OCI-LY3 (cell line): Measurements from ENCODE around the gene SRP9.

Source experiments
- H2AFZ ChIP-seq: fragments of 200-600, 300-600 bp; shearing (Covaris generic); 2 replicates; pipeline ENCODE4 v1.6.0; 2014; ENCODE audit warnings: antibody characterized with exemption, low read depth, low read length
- H3K27ac ChIP-seq: fragments of 200-600, 300-600 bp; sonication (generic); 2 replicates; pipeline ENCODE4 v1.5.1; 2014; ENCODE audit warnings: mild to moderate bottlenecking, low read length, moderate library complexity, mixed read lengths
- H3K27me3 ChIP-seq: fragments of 200-600, 300-600 bp; sonication (generic); 2 replicates; pipeline ENCODE4 v1.6.1; 2014; ENCODE audit warnings: low read depth, low read length, mixed read lengths
- H3K36me3 ChIP-seq: fragments of 200-600, 300-600 bp; sonication (generic); replicated peaks from 2 replicates; pipeline ENCODE3; 2014; ENCODE audit warnings: low read depth, low read length, mixed read lengths
- H3K4me1 ChIP-seq: fragments of 300-600, 200-600 bp; sonication (generic); 2 replicates; pipeline ENCODE4 v1.6.1; 2014; ENCODE audit warnings: low read length, mixed read lengths
- H3K4me2 ChIP-seq: fragments of 200-600, 300-600 bp; sonication (generic); 2 replicates; pipeline ENCODE4 v1.6.1; 2014; ENCODE audit warnings: low read length, mixed read lengths
- H3K4me3 ChIP-seq: fragments of 300-600, 200-600 bp; sonication (generic); 2 replicates; pipeline ENCODE4 v1.5.1; 2014; ENCODE audit warnings: antibody characterized with exemption, mild to moderate bottlenecking, low read length, moderate library complexity
- H3K79me2 ChIP-seq: fragments of 300-600, 200-600 bp; shearing (Covaris generic); 2 replicates; pipeline ENCODE4 v1.6.1; 2014; ENCODE audit warnings: mild to moderate bottlenecking, low read length, mixed read lengths
- H3K9ac ChIP-seq: fragments of 300-600, 200-600 bp; shearing (Covaris generic); 2 replicates; pipeline ENCODE4 v1.6.0; 2014; ENCODE audit warnings: mild to moderate bottlenecking, low read length, moderate library complexity
- H3K9me3 ChIP-seq: fragments of 200-600, 300-600 bp; shearing (Covaris generic); 2 replicates; pipeline ENCODE4 v1.6.1; 2014; ENCODE audit warnings: low read length, mixed read lengths; ENCODE audit not compliant: insufficient read depth
- H4K20me1 ChIP-seq: fragments of 200-600, 300-600 bp; sonication (generic); 2 replicates; pipeline ENCODE4 v1.6.1; 2016; ENCODE audit warnings: low read length, mixed read lengths; ENCODE audit not compliant: insufficient read depth
- EZH2phosphoT487 ChIP-seq: fragments of 200-600 bp; shearing (Covaris generic); IDR thresholded peaks from 2 replicates; pipeline ENCODE4 v1.6.1; 2018; ENCODE audit warnings: antibody characterized with exemption, mixed run types, low read depth
- TF ChIP-seq, protein P1 (sequence below): fragments of 200-600, 300-600 bp; sonication (generic); IDR thresholded peaks from 2 replicates; pipeline ENCODE4 v1.5.1; 2014; ENCODE audit warnings: antibody characterized with exemption, low read length, low read depth

The SRP9 gene

DNA sequence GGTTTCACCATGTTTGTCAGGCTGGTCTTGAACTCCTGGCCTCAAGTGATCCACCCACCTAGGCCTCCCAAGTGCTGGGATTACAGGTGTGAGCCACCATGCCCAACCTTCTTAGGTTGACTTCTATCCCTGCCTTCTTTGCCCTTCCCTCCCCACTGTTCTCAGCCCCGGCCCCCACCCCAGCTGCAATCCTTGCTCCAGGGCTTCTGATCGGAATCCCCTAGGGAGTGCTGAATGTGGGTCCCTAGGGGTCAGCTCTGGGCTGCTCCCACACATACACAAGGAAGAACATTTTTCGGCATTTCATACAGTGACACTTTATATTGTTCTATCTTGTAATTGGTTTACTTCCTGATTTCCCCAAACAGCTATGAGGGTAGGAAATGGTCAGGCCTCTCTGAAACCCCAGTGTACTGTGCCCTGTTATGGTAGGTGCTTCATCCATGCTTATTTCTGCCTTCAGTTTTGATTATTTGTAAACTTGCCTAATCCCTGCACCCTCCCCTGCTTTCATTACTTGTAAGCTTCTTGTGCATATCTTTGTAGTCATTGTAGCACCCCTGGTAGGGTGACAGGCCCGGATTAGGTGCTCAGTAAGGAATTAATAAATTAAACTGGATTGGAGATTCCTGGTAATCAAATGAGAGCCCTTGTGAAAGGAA lies 5.8 kb upstream of the SRP9 start:
- no peaks in the 10 kb centered on the region for H3K36me3 ChIP-seq
- peak overlapping the region; percentile 10 for H3K4me2 ChIP-seq
- TF ChIP-seq, protein P1, sequence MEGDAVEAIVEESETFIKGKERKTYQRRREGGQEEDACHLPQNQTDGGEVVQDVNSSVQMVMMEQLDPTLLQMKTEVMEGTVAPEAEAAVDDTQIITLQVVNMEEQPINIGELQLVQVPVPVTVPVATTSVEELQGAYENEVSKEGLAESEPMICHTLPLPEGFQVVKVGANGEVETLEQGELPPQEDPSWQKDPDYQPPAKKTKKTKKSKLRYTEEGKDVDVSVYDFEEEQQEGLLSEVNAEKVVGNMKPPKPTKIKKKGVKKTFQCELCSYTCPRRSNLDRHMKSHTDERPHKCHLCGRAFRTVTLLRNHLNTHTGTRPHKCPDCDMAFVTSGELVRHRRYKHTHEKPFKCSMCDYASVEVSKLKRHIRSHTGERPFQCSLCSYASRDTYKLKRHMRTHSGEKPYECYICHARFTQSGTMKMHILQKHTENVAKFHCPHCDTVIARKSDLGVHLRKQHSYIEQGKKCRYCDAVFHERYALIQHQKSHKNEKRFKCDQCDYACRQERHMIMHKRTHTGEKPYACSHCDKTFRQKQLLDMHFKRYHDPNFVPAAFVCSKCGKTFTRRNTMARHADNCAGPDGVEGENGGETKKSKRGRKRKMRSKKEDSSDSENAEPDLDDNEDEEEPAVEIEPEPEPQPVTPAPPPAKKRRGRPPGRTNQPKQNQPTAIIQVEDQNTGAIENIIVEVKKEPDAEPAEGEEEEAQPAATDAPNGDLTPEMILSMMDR: no peak
- TF ChIP-seq EZH2phosphoT487: no peak
- H3K4me3 ChIP-seq: no peak overlapping the region
- no peaks in the 10 kb centered on the region for H3K79me2 ChIP-seq
- no peak overlapping the region for H3K27ac ChIP-seq
- H4K20me1 ChIP-seq: no peaks in the 10 kb centered on the region
- H3K9me3 ChIP-seq: no peaks in the 10 kb centered on the region
- H3K27me3 ChIP-seq: no peaks in the 10 kb centered on the region
- H3K4me1 ChIP-seq: peaks cover 11% of the 10 kb centered on the region
- peak overlapping the region; percentile 67 for H2AFZ ChIP-seq
- no peak overlapping the region for H3K9ac ChIP-seq

DNA sequence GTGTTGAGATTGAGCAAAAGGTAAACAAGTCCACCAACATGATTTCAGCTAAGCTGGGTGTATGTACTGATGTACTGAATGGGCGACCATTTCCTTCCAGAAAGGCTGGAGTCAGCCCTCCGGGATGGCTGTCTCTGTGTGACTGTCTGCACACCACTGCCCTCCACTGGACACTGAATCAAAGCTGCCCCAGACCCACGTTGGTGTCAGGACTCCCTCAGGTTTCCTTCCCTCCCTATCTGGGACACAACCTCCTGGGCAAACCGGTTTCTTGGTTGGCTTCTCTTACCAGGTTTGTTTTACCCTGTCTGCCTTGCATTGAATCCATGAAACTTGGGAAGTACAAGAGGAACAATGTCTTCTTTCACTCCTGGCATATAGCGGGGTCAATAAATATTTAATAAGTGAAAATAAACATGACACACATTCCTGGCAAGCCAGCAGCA lies 5.3 kb upstream of the SRP9 start:
- no peaks in the 10 kb centered on the region for H3K79me2 ChIP-seq
- no peak for TF ChIP-seq EZH2phosphoT487
- TF ChIP-seq, protein P1: peak; percentile 91
- H3K27ac ChIP-seq: no peak overlapping the region
- H4K20me1 ChIP-seq: no peaks in the 10 kb centered on the region
- H3K27me3 ChIP-seq: no peaks in the 10 kb centered on the region
- H3K4me3 ChIP-seq: no peak overlapping the region
- no peaks in the 10 kb centered on the region for H3K9me3 ChIP-seq
- H2AFZ ChIP-seq: peak overlapping the region; percentile 67
- no peak overlapping the region for H3K9ac ChIP-seq
- H3K4me2 ChIP-seq: peak overlapping the region; percentile 10
- no peaks in the 10 kb centered on the region for H3K36me3 ChIP-seq
- H3K4me1 ChIP-seq: peaks cover 10% of the 10 kb centered on the region

DNA sequence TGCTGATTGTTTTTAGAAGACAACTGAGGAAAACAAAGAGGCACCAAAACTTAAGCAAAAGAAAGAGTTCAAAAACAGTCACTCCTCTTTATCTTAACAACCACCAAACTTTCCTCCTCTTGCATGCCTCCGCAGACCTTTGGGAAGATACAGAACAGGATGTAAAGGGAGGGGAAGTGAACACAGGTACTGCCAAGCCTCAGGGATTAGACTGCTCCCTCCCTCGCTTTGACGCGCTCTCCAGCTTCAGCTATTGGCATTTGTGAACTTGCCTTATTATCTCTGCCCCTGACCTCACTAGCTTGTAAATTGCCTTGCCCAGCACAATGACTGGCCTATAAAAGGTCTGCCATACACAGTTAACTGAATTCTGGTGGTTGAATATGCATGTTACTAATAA lies 4.8 kb upstream of the SRP9 start:
- Histone ChIP-seq H3K4me2 (no peak overlapping the region), H3K36me3 (no peaks in the 10 kb centered on the region), H3K9ac (no peak overlapping the region), H3K27me3 (no peaks in the 10 kb centered on the region), H3K79me2 (peaks cover 2% of the 10 kb centered on the region), H3K4me1 (peaks cover 10% of the 10 kb centered on the region), H3K27ac (no peak overlapping the region), H3K4me3 (no peak overlapping the region), H2AFZ (no peak overlapping the region), H3K9me3 (no peaks in the 10 kb centered on the region), H4K20me1 (no peaks in the 10 kb centered on the region)
- no peak for TF ChIP-seq EZH2phosphoT487
- TF ChIP-seq, protein P1: no peak

DNA sequence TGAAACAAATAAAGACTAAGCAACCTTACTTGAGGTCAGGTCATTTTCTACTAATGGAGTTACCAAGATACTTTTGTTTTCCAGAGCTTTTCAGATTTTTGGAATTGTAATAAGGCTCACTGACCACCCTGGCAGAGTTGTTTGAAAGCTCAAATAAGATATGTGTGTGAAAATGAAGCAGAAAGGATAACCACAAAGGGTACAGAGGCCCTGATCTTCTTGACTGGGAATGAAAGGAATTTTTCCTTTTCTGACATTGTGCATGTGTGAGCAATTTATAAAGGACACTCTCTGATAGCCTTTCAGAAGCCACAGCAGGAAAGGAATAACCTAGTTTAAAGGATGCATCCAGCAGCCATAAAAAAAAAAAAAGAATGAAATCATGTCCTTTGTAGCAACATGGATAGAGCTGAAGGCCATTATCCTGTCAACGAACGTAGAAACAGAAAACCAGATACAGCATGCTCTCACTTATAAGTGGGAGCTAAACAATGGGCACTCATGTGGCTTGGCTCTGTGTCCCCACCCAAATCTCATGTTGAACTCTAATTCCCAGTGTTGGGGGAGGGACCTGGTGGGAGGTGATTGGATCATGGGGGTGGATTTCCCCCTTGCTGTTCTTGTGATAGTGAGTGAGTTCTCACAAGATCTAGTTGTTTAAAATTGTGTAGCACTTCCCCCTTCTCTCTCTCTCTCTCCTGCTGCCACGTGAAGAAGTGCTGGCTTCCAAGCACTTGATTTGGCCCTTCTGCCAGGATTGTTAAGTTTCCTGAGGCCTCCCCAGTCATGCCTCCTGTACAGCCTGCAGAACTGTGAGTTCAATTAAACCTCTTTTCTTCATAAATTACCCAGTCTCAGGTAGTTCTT lies 3.1 kb upstream of the SRP9 start:
- Histone ChIP-seq H2AFZ (no peak overlapping the region), H3K9ac (no peak overlapping the region), H3K27ac (no peak overlapping the region), H4K20me1 (peaks cover 14% of the 10 kb centered on the region), H3K36me3 (peaks cover under 1% of the 10 kb centered on the region), H3K27me3 (no peaks in the 10 kb centered on the region), H3K4me1 (peaks cover 19% of the 10 kb centered on the region), H3K4me2 (no peak overlapping the region), H3K9me3 (no peaks in the 10 kb centered on the region), H3K79me2 (peaks cover 19% of the 10 kb centered on the region), H3K4me3 (no peak overlapping the region)
- TF ChIP-seq, protein P1: no peak
- no peak for TF ChIP-seq EZH2phosphoT487
